Fibroblast of skin of scalp (primary cell): ENCODE measurements around the gene SYT11.
"Not testable (repeated sequence)": the region's sequence is repeated elsewhere in the genome, so short reads cannot be mapped to it uniquely, and the experiment has no call there.

Experiments used
- DNase-seq: peaks from one replicate; pipeline ENCODE4 v3.0.0-alpha.2; 2013

Gene SYT11

GRCh38 chr1:155900161-155900560 lies 40.8 kb downstream of the SYT11 start:
- DNase-seq: no peak

GRCh38 chr1:155904261-155904660 lies 44.9 kb downstream of the SYT11 start:
- no peak for DNase-seq

DNA sequence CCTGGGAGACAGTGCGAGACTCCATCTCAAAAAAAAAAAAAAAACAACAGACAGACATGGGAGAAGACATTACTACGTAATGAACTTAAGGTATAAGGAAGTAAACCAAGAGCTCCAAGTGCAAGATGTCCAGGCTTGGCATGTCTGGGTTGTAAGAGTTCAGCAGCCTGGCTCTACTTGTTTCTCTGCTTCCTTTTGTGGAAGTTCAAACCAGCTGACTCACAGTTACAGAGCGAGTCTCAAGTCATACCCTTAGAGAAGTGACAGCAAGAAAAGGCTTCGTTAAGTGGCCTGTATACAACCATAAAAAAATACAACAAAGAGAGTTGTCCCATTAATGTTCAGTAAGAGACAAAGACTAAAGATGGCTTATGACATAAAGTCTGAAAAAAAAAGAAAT lies 50.5 kb downstream of the SYT11 start:
- peak; percentile 27 for DNase-seq

GRCh38 chr1:155910621-155911121 lies 51.3 kb downstream of the SYT11 start:
- peak; percentile 40 for DNase-seq

- peak; percentile 81 for DNase-seq
Observed at GRCh38 chr1:155911156-155912055, 52.0 kb downstream of the SYT11 start, which contains the start of gene RIT1. TSS of gene RIT1 (minus strand) at chr1:155911349. CDS start at chr1:155910761, 588 bp downstream.

GRCh38 chr1:155912056-155912536 lies 52.7 kb downstream of the SYT11 start:
- no peak for DNase-seq

DNA sequence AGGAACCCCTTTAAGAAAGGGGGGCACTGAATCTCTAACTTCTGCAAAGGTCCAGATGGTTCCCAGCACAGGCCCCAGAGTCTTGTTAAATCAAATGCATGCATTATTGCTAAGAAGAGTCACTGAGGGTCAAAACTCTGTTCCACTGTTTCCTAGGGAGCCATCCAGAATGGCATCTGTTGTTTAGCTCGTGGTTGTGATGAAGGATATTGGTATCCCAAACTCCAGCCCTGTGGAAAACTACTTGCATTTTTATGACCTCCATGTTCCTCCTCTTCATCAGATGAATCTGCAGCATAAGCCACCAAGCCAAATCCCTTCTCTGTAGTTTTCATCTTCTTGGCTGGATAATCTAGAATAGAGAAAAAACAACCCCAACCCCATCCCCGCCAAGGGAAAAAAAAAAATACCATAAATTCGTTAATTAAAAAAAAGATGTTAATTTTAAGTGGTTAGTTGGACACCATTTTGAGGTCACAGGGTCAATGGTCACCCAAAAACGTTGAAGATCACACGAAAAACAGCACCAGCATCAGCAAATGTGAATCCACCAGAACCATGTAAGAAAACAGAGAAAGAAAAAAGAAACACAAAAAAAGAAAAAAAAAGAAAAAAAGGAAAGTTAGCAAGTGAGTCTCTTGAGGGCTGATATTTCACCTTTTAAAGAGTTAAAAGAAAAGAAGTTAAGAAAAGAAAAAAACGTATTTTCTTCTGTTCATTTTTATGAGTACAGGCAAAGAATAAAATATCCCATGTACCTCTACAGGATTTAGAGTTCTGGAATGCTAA lies 54.8 kb downstream of the SYT11 start:
- DNase-seq: peak; percentile 39

DNA sequence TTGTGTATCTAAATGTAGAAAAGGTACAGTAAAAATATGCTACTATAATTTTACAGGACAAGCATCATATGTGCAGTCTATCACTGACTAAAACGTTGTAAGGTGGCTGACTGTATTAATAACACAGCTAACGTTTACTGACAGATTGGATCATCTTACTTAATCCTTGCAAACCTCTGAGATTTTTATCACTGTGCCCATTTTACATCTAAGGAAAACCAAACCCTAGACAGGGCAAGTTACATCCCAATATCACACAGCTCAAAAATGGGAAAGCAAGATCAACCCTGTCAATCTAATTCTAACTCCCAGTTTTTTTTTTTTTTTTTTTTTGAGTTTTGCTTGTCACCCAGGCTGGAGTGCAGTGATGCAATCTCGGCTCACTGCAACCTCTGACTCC lies 59.3 kb downstream of the SYT11 start:
- no peak for DNase-seq

DNA sequence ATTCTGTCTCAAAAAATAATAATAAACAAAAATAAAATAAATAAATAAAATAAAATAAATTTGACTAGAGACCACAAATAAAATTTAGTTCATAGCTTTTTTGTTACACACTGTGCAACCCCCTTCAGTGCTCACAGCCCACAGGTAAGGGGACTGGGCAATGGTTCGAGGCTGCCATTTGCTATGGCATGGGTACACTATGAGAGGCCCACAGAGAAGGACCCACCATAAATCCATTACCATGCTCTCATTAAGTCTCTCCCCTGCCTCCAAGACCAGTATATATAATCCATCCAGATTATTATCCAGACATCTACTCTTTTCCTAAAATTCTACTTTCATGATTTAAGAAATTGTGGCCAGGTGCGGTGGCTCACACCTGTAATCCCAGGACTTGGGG lies 60.4 kb downstream of the SYT11 start:
- DNase-seq: no peak

DNA sequence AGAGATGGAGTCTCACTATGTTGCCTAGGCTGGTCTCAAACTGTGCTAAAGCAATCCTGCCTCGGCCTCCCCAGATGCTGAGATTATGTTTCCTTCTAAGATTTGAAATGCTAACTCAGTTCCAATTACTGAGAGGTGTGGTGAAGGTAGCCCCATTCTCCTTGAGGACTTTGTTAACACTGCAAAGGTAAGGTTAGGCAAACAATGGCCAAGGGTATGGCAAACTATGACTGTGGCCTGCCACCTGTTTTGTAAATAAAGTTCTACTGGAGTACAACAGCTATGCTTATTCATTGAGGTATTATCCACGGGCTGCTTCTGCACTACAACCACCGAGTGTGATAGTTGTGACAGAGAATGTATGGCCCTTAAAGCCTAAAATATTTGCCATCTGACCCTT lies 61.4 kb downstream of the SYT11 start:
- DNase-seq: no peak

DNA sequence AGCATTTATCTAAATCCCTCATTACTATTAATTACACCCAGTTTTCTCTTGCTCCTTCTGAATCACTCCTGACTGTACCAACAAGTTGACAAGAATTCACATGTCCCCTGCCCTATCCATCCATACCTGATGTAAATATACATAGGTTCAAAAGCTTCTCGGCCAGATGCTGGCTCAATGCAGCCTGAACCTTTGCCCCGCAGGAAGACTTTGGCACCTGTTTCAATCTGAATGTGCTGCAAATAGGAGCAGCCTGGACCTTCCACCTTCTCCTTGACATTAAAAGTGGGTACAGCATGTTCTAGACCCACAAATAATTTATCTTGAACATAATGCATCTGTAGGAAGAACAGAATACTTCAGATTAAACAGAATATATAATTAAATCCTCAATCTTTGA lies 66.1 kb downstream of the SYT11 start:
- DNase-seq: no peak

DNA sequence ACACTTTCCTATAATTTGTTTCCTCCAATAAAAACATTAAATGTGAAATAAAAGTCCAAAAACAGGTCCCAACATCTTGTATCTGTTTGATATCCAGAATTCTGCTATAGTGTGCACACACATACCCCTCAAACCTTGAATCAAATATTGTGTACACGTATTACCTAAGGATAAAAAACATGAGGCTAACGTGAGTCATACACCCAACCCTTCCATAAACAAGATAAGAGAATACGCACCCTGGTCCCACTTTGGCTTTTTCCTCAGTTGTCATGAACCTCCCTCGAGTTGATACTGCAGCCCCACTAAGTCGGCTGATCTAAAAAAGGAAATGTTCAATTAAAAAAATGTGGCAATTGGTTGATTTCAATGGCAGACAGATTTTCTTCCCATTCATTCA lies 69.7 kb downstream of the SYT11 start:
- DNase-seq: no peak

DNA sequence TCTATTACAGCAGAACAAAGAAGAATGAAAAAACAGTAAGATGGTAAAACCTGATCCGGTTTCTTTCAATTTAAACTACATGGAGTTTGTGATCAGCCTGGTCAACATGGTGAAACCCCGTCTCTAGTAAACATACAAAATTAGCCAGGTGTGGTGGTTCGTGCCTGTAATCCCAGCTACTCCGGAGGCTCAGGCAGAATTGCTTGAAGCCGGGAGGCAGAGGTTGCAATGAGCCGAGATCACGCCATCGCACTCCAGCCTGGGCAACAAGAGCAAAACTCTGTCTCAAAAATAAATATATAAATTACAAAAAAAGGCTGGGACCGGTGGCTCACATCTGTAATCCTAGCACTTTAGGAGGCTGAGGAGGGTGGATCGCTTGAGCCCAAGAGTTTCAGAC lies 71.4 kb downstream of the SYT11 start:
- DNase-seq: not testable (repeated sequence)

DNA sequence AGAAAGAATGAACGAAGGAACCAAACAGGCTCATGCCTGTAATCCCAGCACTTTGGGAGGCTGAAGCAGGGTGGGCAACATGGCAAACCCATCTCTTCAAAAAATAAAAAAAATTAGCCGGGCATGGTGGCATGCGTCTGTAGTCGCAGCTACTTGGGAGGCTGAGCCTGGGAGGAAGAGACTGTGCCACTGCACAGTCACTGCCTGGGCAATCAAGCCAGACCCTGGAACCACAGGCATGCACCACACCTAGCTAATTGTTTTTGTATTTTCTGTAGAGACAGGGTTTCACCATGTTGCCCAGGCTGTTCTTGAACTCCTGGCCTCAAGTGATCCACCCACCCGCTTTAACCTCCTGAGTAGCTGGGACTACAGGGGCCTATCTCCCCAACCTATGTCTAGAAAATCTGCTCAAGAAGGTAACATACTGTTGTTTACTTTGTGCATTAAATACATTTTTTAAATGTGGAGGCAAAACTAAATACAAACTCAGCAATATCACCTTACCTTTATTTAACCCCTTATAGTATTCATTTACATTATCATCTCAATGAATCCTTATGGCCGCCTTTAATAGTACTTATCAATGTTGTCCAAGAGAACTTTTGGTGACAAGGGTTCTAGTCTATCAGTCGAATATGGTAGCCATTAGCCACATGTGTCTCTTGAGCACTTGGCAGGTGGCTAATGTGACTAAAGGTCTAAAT lies 72.1 kb downstream of the SYT11 start:
- DNase-seq: no peak

DNA sequence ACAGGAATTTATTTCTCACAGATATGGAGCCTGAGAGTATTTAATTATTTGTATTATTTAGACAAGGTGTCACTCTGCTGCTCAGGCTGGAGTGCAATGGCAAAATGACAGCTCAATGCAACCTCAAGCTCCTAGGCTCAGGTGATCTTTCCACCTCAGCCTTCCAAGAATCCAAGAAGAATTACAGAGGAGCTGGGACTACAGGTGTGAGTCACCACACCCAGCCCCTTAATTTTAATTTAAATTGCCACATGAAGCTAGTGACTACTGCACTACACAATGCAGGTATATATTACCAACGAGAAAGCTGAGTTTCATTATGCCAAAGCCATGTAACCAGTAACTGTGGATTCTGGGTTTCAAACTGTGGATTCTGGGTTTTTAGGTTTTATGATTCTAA lies 72.7 kb downstream of the SYT11 start:
- DNase-seq: no peak

GRCh38 chr1:155932487-155932886 lies 73.1 kb downstream of the SYT11 start:
- no peak for DNase-seq

- DNase-seq: no peak
Observed at GRCh38 chr1:155933591-155934096, 74.3 kb downstream of the SYT11 start.

DNA sequence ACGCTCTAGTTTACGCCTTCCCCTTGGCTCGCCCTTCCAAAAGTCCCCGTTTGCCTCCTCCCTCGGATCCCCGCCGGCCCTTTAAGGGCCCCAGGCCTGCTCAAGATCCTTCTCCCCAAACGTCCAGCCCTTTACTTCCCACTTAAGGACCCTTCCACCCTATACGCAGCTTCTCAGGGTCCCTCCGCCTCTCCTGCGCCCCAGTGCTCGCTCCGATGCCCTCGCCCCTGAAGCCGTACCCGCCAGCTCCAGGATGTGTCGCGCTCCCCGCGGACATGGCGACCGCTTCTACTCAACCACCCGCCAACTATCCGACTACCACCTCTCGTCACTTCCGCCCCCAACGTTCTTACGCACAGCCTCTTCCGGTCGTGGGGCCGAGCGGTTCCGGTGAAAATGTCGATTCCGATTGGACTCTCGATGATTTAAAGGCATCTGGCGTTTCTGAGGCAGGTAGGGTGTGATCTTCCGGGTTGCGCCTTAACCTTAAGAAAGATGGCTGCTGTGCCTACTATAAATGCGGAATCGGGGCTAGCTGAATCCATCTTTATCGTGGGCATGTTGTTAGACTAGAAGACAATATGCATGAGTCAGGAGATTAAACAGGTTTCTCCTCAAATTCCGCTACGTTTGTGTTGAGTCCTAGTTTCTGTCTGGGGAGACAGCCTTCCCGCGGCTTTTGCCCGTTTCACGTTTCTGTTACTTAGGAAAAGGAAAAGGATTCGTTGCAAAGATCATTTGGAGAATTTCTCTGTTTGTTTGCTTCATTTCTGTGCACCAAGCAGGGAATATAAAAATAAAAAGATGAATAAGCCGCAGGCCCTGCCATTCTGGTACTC lies 74.9 kb downstream of the SYT11 start, which contains the start of gene KHDC4:
KHDC4 (minus strand) TSS at position 317 of the 839 bp plus-strand sequence; CDS start at position 277, 40 bp downstream.
- DNase-seq: peak; percentile 99
